Head of caudate nucleus (tissue), 42 donors: ENCODE data around the gene CPNE4.

Source experiments
- DNase-seq, 42 donors: peaks; one replicate each; pipeline versions ENCODE4 v3.0.0 to v3.0.0-alpha.2; 2020 to 2021; ENCODE audit warnings: mixed read lengths in 7 of 42
- intact Hi-C: fragments of 100-400 bp; cut with DNase I; formaldehyde crosslinking; loops from one replicate; pipeline ENCODE4 v1.15.0; 2022

Gene CPNE4

DNA sequence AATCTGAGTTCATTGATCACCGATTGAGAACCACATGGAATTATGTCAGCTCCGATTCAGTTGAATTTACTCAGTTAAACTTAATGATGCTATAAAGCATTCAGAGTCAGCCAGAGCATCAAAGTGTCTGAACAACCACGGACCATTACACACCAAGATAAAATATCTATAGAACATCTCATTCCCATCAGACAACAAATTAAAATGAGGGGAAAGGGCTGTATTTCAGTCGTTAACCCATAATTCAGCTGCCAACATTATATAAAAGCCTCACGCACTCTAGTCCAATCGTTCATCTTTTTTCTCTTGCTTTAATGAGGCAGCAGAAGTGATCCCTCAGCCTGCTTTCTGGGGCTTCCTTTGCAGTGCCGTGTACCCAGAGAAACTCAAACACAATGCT, 11.9 kb downstream of the CPNE4 start:
- no peak for DNase-seq
- intact Hi-C loops, result no loop called here

DNA sequence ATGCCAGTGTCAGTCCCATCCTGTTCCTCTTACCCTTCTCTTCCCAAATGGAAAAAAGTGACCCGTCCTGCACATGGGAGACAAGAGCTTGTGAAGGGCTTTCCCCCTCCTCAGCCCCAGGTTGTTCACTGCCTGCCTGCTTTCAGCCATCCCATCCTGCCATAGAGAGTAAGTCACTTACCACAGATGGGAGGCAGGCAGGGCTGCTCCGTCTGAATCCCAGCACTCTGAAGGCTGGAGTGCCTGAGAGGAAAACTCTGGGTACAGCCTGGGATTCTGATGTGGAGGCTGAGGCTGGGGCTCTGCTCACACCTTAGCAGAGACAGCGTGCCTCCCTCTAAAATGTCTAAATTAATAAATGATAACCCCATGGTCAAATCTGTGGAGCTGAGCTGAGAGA, 14.8 kb downstream of the CPNE4 start:
- no peak for DNase-seq
- intact Hi-C loops, result no loop called here

DNA sequence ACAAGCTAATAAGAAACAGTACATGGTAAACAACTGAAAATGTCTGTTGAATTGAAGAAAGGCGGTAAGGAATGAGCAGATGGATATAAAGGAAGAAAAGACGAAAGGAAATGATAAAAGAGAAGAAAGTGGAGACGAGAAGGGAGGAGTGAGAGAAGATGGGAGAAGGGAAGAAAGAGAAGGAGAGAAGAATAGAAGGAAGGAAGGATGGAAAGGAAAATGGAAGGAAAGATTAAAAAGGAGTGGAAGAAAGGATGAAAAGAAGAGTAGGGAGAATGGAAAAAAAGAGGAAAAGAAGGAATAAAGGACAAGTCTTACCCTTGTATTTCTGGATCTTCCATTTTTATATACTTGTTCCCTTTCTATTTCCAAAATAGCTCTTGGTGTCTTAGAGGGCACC, 17.7 kb downstream of the CPNE4 start:
- DNase-seq, result no peak
- intact Hi-C loops, result no loop called here

DNA sequence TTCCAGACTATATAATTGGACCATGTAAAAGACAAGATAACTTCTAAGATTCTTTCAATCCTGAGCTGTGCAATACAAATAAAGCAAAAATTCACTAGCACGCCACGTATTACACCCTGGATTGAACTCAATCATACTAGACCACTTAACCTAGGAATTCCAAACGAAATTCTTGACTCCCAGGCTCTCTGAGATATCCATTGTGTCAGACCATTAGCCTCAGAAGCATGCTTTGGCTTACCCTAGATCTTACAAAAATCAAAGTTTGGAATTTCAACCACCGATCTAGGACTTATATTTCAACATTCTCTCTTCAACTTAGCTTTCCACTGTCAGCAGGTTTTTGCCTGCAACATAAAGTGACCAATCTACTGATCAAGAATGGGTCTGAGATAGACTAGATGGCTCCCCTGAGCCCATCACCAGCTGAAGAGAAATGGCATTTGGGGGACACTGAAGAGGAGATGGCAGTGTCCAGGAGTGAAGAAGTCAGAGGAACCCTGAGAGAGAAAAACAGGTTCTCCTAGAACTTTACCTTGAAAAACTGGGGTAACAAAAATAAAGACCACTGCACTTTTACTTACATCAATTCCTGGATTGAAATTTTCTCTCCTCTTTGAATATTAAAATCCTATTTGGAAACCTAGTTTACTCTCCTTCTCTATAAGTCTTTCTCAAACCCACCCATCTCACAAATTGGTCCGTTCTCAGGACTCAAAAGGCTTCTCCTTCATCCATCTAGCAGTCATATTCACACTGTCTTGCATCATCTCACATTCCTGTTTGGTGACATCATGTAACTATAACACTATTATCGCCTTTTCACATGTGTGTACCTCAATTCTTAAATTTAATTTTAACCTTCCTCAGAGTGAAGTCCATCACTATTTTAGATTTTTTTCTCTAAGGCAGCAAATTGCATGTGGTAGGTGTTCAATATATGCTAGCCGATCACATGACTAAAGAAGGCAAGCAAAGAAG, 18.5 kb downstream of the CPNE4 start:
- intact Hi-C loops, result no loop called here
- DNase-seq, result no peak

DNA sequence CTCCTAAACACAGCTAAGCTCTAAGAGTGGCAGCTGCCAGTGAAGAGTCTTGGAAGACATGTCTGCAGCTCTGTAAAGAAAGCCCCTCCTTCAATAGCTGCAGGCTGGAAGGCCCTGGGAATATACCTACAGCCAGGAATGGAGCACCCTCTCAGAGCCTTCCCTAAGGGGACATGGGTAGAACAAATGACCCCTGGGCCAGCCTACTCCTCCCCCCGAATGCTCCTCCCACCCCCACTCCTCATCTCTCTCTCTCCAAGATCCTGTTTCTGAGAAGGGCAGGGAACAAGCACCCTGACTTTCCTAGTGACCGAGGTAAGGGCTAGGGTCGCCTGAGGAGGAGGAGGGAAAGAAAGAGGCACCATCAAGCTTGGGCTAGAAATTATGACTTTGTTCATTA, 20.7 kb downstream of the CPNE4 start:
- no peak for DNase-seq
- intact Hi-C loops, result no loop called here

DNA sequence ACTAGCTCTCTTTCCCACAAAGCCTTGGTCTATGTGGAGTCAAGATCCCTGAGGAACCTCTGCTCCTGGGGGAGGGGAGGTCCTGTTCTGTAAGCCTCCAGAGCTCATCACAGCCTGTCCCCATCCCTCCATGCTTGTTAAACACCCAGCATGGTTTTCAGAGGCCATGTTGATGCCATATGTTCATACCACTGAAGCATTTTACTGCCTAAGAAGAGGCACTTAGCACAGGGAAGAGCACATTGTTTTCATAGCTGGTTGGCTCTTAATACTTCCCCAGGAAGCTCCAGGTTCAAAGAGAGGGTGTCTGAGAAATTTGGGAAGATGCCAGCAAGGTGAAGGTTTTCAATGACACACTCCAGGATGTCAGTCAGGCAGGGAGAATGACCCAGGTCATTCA, 25.6 kb downstream of the CPNE4 start:
- intact Hi-C loops, result no loop called here

DNA sequence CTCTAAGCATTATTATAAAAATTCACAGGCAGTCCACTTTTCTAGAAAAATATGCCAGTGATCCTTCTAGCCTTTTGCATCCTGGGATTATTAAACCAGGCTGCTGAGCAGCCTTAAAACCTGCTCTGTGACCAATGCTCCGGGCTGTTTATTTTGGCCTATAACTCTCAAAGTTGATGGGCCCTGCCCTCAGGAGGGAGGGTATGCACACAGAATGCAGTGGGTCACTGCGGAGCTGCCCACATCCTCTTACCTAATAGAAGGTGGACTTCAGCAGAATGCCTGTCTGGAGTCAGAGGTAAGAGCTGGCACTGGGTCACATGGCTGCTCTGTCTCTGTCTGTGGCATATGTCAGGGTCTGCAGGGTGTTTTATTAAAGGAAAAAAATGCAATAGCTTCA, 26.0 kb downstream of the CPNE4 start:
- no peak for DNase-seq
- intact Hi-C loops, result no loop called here

More for the DNA sequence above, 25.6 kb downstream of the CPNE4 start:
- DNase-seq, result no peak

DNA sequence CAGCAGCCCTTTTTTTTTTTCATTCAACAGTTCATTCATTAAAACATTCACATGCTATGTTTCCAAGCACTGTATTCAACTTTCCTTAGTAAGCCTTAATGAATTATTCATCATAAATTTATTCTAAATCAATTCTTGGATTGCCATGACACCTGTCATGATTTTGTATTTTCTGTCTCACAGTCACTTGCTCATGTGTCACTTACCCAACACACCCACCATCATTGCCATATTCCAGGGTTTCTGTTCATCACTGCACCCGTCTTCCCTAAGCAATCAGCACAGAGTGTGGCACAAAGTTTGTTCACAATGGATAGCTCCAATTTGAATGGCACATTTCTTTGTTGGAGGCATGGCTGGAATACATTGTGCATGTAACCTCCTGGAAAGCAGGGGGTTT, 27.2 kb downstream of the CPNE4 start:
- intact Hi-C loops, result no loop called here
- DNase-seq, result peak in 5 of 42 donors; percentile 1 to 53 (median 9)

DNA sequence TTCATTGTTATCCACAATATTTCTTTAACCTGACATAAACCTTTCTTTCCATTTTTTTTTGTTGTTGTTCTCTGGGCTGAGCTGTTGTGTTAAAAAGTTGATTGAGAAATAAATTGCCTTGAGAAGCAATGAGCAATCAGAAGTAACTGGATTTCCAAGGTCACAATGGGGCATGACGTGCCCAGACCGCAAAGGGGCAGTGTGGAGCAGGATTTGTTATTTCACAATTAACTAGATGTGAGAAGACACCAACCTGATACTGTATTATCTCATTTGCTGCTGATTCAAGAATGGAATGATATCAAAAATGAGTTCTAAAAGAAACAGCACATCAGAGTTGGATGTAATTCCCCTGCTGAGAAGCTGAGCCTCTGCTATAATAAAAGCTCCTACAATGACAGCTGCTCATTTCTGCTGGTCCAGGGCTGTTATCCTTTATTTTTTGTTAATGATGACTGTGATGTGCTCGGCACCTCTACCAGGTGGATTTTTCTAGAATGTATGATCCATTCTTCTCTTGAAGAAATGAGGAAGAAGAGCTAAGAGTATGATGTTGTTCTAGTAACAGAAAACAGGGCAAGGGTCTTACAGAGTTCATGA, 28.1 kb downstream of the CPNE4 start:
- peak in 32 of 42 donors; percentile 2 to 63 (median 18) for DNase-seq
- intact Hi-C loops, result no loop called here

DNA sequence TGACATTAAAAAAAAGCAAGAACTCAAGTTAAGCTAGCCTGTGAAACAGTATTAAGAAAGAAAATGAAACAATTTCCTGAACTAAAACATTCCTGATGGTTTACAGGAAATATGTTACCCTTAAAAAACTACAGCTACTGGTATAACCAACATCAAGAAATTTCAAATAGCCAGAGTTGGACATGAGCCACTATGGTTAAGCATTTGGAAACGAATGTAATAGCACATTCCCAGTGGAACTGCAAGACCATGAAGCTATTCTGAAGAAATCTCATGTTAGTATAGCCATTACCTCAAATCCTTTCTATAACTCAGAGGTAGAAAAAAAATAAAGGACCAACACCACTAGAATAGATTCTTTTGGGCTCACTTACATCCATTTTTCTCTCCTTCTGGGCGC, 30.2 kb downstream of the CPNE4 start:
- no peak for DNase-seq
- intact Hi-C loops, result no loop called here

DNA sequence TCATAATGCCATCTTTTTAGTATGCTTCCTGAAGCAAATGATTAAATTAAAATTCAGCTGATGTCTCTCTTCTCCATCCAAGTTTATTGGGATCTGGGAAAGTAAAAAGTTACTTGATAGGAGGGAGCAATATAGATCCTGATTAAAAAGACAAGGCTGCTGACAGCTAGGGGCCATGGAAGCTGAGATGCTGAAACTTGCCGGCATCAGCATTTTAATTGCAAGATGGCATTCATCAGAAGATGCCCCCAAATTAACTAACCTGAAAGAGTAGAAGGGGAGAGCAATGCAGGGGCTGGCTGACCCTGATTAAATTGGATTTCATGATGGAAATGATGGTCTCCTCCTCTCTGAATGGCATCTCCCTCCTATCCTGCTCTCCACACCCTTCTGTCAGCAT, 31.1 kb downstream of the CPNE4 start:
- intact Hi-C loops, result no loop called here
- no peak for DNase-seq

DNA sequence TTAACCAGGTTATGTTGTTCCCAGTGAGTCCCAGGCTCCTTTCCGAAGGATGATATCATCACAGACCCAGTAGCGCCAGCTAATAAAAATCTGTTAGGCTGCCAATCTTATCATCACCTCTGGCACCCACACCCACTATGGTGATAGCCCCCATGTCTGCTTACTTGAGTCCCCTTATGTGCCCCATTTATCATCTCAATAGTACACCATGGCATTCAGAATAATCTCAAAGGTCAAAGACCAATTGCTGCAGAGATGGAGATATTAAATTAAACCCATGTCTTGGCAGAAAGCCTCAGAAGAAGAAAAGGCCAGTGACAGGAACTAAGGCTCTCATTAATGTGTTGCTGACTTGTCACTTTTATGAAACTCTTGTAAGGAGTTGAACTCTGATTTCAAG, 32.8 kb downstream of the CPNE4 start:
- intact Hi-C loops, result no loop called here
- no peak for DNase-seq

DNA sequence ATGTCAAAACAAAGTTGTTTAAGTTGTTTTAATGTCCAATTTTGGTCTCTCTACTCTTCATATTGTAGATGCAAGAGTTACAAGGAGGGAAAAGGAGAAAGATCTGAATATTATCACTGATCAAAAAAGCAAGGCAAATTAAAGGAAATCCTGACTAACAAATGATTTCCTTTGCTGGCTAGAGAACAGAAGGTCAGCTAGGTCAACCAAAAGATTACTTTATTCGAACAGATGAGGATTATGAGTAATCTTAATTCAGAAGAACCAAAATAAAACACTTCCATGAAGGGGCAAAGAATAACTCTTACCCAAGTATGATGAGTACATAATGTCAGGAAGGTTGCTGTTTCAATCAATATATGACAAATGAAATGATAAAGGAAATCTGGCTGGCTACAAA, 33.8 kb downstream of the CPNE4 start:
- intact Hi-C loops, result no loop called here
- DNase-seq, result no peak

DNA sequence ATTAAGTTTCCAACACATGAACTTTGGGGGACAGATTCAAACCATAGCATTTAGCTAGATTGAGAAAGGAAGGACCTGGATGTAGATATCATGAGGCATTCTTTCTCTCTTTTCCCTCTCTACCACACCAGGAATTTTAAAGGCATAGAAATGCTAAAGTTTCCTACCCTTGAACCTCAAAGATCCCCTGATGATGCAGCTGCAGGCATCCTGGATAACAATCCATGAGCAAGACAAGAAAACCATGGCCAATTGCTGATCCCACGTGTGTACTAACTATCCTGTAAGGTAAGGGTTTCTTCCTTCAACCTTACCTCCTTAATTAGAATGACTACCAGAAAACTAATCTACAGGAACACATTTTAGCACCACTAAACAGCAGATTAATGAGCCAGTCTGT, 36.8 kb downstream of the CPNE4 start:
- no peak for DNase-seq
- intact Hi-C loops, result no loop called here

DNA sequence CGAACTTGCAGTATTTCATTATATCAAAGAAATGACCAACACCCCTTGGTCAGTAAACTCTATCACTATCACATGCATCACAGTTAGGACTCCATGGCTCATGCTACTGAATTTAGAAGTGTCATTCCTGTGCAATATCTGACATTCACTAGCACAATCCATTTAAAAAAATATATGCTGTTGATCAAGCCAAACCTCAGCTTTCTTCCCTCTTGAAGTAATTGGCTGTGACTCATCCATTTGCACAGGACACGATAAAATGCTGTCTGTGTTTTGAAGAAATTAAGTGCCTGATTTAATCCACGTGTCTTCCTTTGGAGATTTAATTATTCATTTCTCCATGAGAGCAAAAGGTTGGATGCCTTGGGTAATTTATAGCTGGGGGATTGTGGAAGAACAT, 38.9 kb downstream of the CPNE4 start:
- DNase-seq, result no peak
- intact Hi-C loops, result no loop called here

DNA sequence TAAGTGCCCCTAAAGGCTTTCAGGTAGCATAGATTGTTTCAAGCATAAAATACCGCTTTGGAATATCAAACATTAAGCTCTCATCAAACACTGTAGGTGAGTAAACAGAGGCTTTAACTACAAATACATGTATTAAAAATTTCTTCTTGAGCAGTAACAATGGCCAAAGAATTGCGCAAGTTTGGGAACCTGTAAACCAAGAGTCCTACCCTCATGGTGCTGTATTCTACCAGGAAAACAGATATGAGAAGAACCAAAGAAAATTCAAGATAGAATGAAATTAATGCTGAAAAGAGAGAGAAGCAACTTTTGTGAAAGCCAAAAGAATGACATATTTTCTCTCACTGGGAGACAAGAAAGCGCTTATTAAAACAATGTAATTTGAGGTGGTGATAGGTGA, 45.5 kb downstream of the CPNE4 start:
- intact Hi-C loops, result no loop called here

DNA sequence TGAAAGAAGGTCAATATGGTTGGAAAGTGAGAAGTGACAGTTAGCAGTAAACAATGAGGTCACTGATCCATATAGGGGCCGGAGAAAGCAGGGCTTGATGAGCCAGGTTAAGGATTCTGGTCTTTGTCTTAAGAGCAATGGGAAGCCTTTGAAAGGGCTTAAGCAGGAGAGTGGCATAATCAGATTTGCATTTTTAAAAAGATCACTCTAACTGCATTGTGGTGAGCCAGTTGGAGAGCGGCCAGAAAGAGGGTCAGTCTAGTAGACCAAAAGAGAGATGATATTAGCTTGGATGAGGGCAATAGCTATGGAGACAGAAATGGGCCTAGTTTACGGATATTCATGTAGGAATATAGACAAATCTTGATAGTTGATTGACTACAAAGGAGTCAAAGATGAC, 46.6 kb downstream of the CPNE4 start:
- intact Hi-C loops, result no loop called here
- no peak for DNase-seq

More for the DNA sequence above, 45.5 kb downstream of the CPNE4 start:
- DNase-seq, result no peak

DNA sequence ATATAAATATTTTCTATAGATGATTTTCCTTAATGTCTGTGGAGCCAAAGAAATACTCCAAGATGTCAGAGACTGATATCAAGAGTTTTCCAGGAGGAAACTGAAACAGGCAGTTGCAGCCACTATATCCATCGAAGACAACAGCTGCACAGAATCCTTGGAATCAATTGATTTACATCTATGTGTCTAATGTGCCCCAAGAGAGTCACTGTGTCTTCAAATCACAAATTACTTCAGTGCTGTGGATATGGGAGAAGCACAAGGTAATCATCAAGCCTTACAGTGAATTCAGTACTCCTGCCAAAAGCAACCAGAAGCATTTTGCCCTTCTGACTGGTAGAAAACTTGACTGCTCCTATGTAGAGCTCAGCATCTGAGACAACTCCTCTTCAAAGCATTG, 51.1 kb downstream of the CPNE4 start:
- intact Hi-C loops, result no loop called here
- DNase-seq, result no peak

DNA sequence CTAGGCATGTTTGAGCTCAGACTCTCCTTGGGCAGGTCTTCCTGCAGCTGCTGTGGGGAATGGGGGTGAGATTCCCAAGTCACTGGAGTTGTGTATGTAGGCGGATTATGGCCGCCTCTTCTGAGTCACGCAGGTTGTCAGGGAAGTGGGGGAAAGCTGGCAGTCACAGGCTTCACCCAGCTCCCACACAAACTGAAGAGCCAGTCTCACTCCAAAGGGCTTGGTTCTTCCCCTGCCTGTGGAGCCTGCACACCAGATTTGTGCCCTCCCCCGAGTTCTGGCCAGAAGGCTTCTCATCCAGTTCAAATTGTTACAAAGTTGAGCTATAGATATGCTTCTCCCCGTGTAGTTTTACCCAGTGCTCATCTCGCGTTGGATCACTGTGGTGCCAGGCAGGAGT, 53.5 kb downstream of the CPNE4 start:
- no peak for DNase-seq

DNA sequence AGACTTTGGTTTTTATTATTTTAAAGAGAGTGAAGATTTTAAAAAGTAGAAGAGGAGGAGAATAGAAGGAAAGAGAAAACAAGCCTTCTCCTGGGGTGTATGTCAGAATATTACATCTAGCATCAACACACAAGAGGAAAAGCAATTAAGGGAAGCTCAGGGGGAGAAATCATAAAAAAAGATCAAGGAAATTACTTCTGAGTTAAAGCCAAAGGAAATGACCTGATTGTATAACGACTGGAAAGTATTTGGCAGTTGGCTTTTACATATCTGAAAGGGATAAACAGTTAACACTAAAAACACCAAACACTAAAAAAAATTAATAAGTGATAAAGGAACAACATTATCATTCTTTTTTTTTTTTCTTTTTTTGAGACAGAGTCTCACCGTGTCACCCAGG, 58.4 kb downstream of the CPNE4 start:
- intact Hi-C loops, result no loop called here

More for the DNA sequence above, 53.5 kb downstream of the CPNE4 start:
- intact Hi-C loops, result no loop called here

DNA sequence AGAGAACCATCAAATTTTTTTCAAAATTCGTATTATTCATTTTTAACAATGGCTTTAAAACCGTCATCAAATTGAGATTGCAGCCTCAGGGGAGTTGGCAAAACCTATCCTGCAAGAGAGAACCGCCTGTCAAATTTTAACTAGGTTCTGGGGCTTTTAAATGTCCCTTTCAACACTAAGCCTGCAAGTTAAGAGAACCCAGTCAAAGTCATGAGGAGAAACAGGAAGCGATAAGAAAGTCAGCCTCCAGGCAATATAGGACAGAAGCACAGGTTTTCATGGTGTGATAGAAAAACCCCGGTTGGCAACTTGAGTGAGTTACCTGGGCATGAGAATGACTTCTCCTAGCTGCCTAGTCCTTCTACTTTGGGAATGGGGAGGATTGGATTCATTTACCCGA, 59.8 kb downstream of the CPNE4 start:
- no peak for DNase-seq
- intact Hi-C loops, result no loop called here

More for the DNA sequence above, 58.4 kb downstream of the CPNE4 start:
- DNase-seq, result no peak
